HG03469 (cell line): ENCODE measurements around the gene HBB.

Source experiments
- ATAC-seq: cut with Tn5 transposase; IDR thresholded peaks from one replicate; pipeline ENCODE4 v1.9.1; 2021; ENCODE audit warnings: mild to moderate bottlenecking, moderate library complexity, moderate number of reproducible peaks; ENCODE audit not compliant: unreplicated experiment

HBB gene

DNA sequence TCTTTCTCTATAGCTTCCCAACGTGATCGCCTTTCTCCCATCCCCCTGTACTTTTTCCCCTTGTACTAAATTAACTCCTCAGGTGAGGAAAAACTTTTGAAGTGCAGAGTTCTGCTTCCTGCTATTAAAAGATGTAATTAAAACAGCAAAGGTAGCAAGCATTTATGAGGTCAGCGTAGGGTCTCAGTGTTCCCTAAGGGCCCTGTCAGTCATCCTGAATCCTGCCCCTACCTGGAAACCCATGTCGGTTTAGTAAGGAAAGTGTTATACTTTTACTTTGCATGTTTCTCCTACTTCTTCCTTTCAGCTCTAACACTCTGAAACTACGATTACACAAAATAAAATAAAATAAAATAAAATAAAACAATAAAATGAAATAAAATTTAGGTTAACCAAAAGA is 1.3 kb upstream of the HBB start:
- ATAC-seq = no peak

DNA sequence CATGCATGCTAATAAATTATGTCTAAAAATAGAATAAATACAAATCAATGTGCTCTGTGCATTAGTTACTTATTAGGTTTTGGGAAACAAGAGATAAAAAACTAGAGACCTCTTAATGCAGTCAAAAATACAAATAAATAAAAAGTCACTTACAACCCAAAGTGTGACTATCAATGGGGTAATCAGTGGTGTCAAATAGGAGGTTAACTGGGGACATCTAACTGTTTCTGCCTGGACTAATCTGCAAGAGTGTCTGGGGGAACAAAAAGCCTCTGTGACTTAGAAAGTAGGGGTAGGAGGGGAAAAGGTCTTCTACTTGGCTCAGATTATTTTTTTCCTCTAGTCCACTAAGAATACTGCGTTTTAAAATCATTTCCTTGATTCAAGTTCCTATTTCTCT is 810 bp upstream of the HBB start:
- no peak for ATAC-seq

DNA sequence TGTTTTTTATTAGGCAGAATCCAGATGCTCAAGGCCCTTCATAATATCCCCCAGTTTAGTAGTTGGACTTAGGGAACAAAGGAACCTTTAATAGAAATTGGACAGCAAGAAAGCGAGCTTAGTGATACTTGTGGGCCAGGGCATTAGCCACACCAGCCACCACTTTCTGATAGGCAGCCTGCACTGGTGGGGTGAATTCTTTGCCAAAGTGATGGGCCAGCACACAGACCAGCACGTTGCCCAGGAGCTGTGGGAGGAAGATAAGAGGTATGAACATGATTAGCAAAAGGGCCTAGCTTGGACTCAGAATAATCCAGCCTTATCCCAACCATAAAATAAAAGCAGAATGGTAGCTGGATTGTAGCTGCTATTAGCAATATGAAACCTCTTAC is 1.4 kb downstream of the HBB start:
- no peak for ATAC-seq

DNA sequence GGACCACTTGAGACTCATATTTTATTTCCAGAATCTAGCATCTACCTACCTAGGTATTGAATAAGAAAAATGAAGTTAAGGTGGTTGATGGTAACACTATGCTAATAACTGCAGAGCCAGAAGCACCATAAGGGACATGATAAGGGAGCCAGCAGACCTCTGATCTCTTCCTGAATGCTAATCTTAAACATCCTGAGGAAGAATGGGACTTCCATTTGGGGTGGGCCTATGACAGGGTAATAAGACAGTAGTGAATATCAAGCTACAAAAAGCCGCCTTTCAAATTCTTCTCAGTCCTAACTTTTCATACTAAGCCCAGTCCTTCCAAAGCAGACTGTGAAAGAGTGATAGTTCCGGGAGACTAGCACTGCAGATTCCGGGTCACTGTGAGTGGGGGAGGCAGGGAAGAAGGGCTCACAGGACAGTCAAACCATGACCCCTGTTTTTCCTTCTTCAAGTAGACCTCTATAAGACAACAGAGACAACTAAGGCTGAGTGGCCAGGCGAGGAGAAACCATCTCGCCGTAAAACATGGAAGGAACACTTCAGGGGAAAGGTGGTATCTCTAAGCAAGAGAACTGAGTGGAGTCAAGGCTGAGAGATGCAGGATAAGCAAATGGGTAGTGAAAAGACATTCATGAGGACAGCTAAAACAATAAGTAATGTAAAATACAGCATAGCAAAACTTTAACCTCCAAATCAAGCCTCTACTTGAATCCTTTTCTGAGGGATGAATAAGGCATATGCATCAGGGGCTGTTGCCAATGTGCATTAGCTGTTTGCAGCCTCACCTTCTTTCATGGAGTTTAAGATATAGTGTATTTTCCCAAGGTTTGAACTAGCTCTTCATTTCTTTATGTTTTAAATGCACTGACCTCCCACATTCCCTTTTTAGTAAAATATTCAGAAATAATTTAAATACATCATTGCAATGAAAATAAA is 2.1 kb downstream of the HBB start:
- ATAC-seq = no peak

DNA sequence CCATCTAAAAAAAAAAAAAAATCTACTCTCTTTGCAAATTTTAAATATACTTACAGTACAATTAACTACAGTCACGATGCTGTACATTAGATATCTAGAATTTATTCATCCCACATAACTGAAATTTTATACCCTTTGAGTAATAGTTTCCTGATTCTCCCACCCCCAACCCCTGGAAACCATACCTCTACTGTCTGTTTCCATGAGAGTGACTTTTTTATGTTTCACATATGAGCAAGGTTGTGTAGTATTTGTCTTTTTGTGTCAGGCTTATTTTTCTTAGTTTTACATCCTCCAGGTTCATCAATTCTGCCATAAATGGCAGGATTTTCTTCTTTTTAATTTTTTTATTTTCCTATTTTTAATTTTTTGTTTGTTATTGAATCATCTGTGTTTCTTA is 3.2 kb downstream of the HBB start:
- no peak for ATAC-seq

DNA sequence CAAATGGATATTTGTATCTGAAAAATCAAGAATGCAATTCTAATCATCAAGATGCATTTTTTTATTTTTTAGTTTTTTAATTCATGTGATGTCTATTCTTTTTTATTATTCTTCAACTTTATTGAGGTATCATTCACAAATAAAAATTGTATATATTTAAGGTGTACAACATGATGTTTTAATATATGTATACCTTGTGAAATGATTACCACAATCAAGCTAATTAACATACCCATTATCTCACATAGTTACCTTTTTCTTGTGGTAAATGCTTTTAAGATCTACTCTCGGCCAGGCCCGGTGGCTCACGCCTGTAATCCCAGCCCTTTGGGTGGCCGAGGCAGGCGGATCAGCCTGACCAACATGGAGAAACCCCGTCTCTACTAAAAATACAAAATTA is 3.7 kb downstream of the HBB start:
- ATAC-seq = no peak

DNA sequence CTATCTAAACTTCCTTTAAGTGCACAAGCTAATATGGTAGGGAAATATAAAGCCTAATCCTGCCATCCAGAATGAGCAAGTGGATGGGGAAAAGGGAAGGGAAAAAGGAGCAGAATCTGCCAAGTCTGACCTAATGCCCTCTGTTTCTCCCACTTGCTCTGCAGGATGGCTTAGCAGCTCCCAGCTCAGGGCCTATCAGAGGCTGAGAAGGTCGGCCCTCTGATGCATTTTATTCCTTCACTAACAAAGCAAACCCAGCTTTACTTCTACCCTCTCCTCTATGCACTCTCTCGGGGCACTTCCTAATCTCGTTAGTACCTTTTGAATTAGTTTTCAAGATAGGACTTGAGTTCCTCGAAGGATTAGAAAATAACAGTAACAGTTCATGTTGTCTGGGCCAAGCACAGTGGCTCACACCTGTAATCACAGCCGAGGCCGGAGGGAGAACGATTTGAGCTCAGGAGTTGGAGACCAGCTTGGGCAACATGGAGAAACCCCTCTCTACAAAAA is 16.4 kb downstream of the HBB start:
- ATAC-seq = no peak

DNA sequence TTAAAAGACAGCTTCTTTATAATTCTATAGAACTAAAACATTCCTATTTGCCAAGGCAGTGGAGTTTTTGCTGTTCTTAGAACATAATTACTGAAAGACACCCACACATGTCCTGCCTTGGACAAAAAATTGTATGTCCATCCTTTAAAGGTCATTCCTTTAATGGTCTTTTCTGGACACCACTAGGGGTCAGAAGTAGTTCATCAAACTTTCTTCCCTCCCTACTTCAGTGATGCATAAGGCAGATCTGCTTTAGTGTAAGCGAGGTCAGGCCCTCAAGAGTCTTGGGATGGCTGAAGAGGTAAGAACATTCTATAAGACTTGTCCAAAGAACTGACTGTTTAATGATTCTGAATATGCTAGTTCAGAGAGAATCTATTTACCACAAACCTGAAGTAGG is 22.1 kb downstream of the HBB start:
- ATAC-seq = no peak

DNA sequence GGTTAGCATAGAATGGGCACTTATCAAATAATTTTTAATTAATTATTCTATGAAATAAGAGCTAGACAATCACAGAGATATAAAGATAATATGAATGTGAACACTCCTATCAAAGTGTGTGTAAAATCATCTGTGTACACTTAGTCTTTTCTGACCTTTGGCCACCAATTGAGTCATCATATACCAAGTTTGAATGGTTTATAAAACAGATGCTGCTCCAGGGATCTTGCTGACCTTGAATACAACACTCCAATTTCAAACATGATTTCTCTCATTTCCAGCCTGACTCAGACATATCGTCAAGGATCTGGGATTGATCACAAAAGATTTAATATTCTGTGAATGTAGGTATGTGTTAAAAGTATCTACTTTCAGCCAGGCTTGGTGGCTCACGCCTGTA is 23.5 kb downstream of the HBB start:
- no peak for ATAC-seq

DNA sequence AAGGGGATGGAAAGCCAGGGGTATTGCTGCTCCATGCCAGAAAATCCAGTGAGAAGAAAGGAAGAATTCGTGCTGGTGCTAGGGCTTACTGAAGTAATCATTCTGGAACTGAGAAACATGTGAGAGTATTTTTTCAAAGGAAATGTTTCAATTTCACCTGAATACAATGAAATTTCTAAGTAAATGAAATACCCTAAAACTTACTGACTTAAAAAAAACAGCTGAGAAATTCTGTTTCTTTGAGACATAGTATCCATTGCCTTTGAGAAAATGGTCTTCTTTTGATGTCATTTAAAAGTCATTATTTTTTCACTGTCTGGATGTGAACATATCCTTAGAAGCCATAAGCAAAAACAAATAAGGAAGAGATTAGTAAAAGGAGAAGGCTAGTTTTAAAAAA is 26.3 kb downstream of the HBB start, which contains the start of gene OR51V1:
OR51V1 (minus strand) TSS at position 101 of the 400 bp plus-strand sequence; CDS start at position 101, 0 bp downstream.
- ATAC-seq = no peak

DNA sequence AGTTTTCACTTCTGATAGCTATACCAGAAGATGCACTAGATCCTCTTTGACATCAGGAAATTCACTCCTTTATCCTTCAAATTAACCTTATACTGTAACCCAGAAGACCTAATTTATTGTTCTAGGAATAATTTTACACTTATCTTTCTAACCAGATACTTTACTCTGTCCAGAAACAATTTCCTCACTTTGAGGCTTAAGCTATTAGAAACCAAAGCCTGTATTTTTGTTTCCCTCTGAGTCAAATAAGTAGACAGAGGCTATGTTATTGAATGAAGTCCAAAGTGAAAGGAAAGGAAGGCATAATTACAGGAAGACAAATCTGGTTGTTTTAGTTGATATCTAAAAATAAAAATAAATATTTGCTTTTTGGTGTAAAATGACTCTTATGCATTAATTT is 28.6 kb downstream of the HBB start:
- no peak for ATAC-seq

DNA sequence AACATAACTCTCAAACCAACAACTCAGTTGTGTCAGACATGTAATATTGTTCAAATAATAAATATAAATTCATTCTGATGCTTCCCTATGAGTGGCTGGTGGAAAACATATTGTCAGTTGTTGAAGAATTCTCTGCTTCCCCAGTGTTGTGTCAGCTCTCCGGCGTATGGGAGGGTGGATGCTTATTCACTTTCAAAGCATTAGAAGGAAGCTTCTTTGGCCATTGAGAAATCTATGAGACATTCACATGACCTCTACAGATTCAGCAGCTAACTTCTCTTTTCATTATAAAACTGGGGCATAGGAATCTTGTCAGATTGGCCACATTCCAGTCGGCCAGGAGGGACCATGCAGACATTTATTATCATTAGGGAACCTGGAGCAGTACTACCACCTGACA is 29.3 kb downstream of the HBB start:
- ATAC-seq = no peak

DNA sequence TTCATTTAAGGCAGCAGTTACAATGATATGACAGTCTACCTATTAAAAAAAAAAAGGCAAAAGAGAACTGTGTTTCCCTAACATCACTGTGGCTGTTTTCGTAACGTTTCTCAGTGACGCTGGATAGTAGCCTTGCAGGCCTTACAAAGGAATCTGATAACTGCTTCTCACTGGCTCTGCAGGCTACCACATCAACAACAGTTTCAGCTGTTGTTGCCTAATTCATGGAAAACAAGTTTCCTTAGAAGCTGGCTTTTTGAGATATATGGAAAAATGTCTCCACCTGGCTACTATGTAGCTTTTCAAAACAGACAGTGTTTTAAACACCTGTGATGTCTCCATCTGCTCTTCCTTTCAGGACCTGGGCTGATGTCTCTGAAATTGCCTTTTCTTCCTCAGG is 30.1 kb downstream of the HBB start:
- no peak for ATAC-seq

DNA sequence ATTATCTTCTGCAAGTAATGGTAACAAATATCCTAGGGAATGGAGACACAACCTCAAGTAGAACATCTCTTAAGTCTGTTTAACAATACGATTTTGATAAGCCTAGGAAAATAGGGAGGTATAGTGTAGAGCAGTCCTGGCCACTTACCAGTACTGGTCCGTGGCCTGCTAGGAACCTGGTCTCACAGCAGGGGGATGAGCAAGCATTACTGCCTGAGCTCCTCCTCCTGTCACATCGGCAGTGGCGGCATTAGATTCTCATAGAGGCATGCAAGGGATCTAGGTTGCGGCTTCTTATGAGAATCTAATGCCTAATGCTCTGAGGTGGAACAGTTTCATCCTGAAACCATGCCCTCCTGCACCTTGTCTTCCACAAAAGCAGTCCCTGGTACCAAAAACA is 30.8 kb downstream of the HBB start:
- ATAC-seq = no peak

DNA sequence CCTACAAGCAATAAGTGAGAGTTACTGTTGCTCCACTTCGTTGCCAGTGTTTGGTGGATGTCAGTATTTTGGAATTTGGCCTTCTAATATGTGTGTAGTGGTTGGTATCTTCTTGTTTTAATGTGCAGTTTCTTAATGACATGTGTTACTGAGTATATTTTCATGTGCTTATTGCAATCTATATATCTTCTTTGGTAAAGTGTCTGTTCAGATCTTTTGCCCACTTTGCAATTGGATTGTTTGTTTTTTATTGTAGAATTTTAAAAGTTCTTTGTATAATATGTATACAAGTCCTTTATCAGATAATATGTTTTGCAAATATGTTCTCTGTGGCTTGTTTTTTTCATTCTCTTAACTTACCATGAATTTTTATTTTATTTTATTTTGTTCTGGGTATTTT is 34.1 kb downstream of the HBB start:
- no peak for ATAC-seq

DNA sequence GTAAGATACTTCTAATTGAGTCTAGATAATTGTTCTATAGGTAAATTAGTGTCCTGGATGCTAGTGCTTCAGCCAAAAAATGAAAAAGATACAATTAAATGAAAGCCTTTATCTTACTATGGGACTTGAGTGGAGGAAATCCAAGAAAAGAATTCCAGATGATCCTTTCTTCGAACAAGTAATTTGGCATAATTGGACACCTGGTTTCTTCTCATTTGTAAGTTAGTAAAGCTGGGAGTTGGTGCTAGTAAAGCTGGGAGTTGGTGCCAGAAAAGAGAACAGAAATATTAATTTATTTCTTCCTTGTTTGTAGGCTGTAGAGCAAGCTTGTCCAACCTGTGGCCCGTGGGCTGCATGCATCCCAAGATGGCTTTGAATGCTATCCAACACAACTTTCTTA is 38.7 kb downstream of the HBB start:
- ATAC-seq = no peak

DNA sequence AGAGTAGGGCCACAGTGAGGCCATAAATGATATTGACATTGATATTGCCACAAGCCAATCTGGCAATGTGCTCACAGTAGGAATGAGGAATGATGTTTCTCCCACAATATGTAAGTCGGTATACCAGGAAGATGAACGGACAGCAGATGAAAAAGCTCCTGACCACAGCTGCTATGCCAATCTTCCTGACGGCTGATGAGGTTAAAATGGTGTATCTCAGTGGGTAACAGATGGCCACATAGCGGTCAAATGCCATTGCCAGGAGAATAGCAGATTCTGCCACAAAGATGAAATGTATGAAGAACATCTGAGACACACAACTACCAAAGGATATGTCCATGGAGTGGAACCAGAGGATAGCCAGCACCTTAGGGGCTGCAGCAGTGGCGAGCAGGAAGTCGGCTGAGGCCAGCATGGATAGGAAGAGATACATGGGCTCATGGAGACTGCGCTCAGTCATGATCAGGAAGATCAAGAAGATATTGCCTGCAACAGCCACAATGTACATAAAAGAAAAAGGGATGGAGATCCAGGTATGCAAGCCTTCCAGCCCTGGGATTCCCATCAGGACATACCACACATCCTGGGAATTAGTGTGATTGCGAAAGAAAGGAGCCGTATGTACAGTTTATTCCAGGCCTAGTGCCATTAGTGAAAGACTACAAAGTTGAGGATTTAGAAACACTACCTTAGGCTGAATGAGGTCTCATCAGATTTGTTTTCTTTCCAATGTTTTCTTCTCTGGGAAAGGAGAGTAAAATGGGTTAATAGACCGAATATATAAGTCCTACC is 48.6 kb downstream of the HBB start:
- ATAC-seq = no peak
